HCT116 (cell line): Measurements from ENCODE around the gene SIRT3. TPM values are rescaled to one million over a fixed set of nuclear protein-coding genes. Genes with fewer than 3 reads are reported as not detected.

Experiments
- ATAC-seq: fragments of 200-7000 bp; cut with Tn5 transposase; 2 replicates; pipeline ENCODE4 v1.9.1; 2020; ENCODE audit warnings: mild to moderate bottlenecking, moderate library complexity
- BruUV-seq: library from RNA; stranded (reverse); fragments of 400-500 nt; replicated peaks from 2 replicates; lab custom pipeline; 2021; lab: Mats Ljungman, UMichigan
- CTCF ChIA-PET: fragments of 300-600 bp; sonication (Branson Sonifier 250); formaldehyde crosslinking; loops from one replicate; lab custom pipeline; 2021; ENCODE audit warnings: antibody characterized with exemption; lab: Charles Lee
- POLR2A ChIA-PET: fragments of 300-600, 350-600 bp; sonication (Branson Sonifier 250); formaldehyde crosslinking; loops from one replicate; lab custom pipeline; 2021; ENCODE audit warnings: antibody characterized with exemption; lab: Charles Lee
- RAD21 ChIA-PET, 2 experiments: fragments of 300-600 bp; sonication (Branson Sonifier 250); formaldehyde crosslinking; loops; one replicate each; lab custom pipeline; 2023; ENCODE audit warnings: low total read pairs in 2 of 2; ENCODE audit not compliant: uncharacterized antibody in 2 of 2, unreplicated experiment in 2 of 2, low non-redundant PET in 1 of 2; lab: Charles Lee
- DNase-seq: peaks from one replicate; pipeline ENCODE4 v3.0.0-alpha.2; 2010; ENCODE audit warnings: low read depth, low spot score
- H2AFZ ChIP-seq: fragments of 200-600 bp; shearing (Covaris generic), sonication (generic); 2 replicates; pipeline ENCODE4 v1.6.1; 2017; ENCODE audit warnings: low read depth, mixed run types, mixed read lengths, antibody characterized with exemption, low read length; ENCODE audit not compliant: poor library complexity, severe bottlenecking
- H3K27ac ChIP-seq: 2 replicates; pipeline ENCODE4 v1.5.1; 2012; ENCODE audit warnings: low read depth, low read length
- H3K27me3 ChIP-seq: fragments of 200-600 bp; sonication (generic); 2 replicates; pipeline ENCODE4 v1.6.1; 2016; ENCODE audit warnings: mixed run types, low read length, mixed read lengths; ENCODE audit not compliant: insufficient read depth
- H3K36me3 ChIP-seq, 2 experiments: fragments of 200-500 bp in 1 of 2; fragments of 200-600 bp in 1 of 2; sonication (Bioruptor generic) in 1 of 2; sonication (generic) in 1 of 2; 2 replicates each; pipeline versions ENCODE4 v1.5.1 to v1.6.1; 2014 to 2016; ENCODE audit warnings: low read length in 2 of 2, inconsistent platforms in 1 of 2, mixed read lengths in 1 of 2, mixed run types in 1 of 2; ENCODE audit not compliant: insufficient read depth in 2 of 2, control insufficient read depth in 1 of 2
- H3K4me1 ChIP-seq, 2 experiments: fragments of 200-600 bp in 1 of 2; sonication (generic) in 1 of 2; 2 replicates each; pipeline versions ENCODE4 v1.5.1 to v1.6.1; 2012 to 2017; ENCODE audit warnings: low read length in 2 of 2, inconsistent platforms in 1 of 2, mild to moderate bottlenecking in 1 of 2, mixed read lengths in 1 of 2, mixed run types in 1 of 2, moderate library complexity in 1 of 2; ENCODE audit not compliant: insufficient read depth in 2 of 2, control insufficient read depth in 1 of 2
- H3K4me2 ChIP-seq: fragments of 200-600 bp; sonication (generic); 2 replicates; pipeline ENCODE4 v1.6.1; 2017; ENCODE audit warnings: mixed run types, low read length, mixed read lengths
- H3K4me3 ChIP-seq, 2 experiments: fragments of 200-600 bp in 1 of 2; sonication (generic) in 1 of 2; replicated peaks in 1 of 2; 2 replicates each; pipeline ENCODE4 v1.5.1; 2011 to 2016; ENCODE audit warnings: low read length in 2 of 2, control low read depth in 1 of 2, low read depth in 1 of 2, mild to moderate bottlenecking in 1 of 2, mixed read lengths in 1 of 2, mixed run types in 1 of 2
- H3K79me2 ChIP-seq: fragments of 200-600 bp; sonication (generic); 2 replicates; pipeline ENCODE4 v1.6.1; 2017; ENCODE audit warnings: mild to moderate bottlenecking, mixed run types, low read length, moderate library complexity, mixed read lengths; ENCODE audit not compliant: insufficient read depth
- H3K9ac ChIP-seq: fragments of 200-600 bp; sonication (generic); 2 replicates; pipeline ENCODE4 v1.6.1; 2016; ENCODE audit warnings: low read length, mixed read lengths
- H3K9me2 ChIP-seq: fragments of 200-600 bp; sonication (generic), shearing (Covaris generic); 2 replicates; pipeline ENCODE4 v1.6.1; 2017; ENCODE audit warnings: mixed run types, mild to moderate bottlenecking, moderate library complexity; ENCODE audit not compliant: insufficient read depth
- H3K9me3 ChIP-seq, 2 experiments: fragments of 200-500 bp in 1 of 2; fragments of 200-600 bp in 1 of 2; sonication (Bioruptor generic) in 1 of 2; sonication (generic) in 1 of 2; 2 replicates each; pipeline ENCODE4 v1.6.1; 2014 to 2017; ENCODE audit warnings: low read length in 2 of 2, mixed read lengths in 2 of 2, inconsistent platforms in 1 of 2, low read depth in 1 of 2, mild to moderate bottlenecking in 1 of 2, mixed run types in 1 of 2, moderate library complexity in 1 of 2; ENCODE audit not compliant: control insufficient read depth in 1 of 2, insufficient read depth in 1 of 2
- H4K20me1 ChIP-seq: fragments of 200-600 bp; sonication (generic), shearing (Covaris generic); 2 replicates; pipeline ENCODE4 v1.6.1; 2017; ENCODE audit warnings: mixed run types, mild to moderate bottlenecking, moderate library complexity; ENCODE audit not compliant: insufficient read depth
- CEBPB ChIP-seq: IDR thresholded peaks from 2 replicates; pipeline ENCODE4 v1.6.1; 2012; ENCODE audit warnings: low read depth
- POLR2A ChIP-seq: IDR thresholded peaks from 2 replicates; pipeline ENCODE4 v1.7.0; 2011; ENCODE audit warnings: borderline replicate concordance; ENCODE audit not compliant: insufficient read depth, insufficient read length; ENCODE audit errors: extremely low read depth
- SIN3A ChIP-seq: IDR thresholded peaks from 2 replicates; pipeline ENCODE4 v1.6.1; 2012; ENCODE audit warnings: low read depth
- TCF7L2 ChIP-seq: IDR thresholded peaks from 2 replicates; pipeline ENCODE4 v1.7.0; 2011; ENCODE audit warnings: borderline replicate concordance, inconsistent platforms; ENCODE audit not compliant: insufficient read depth, insufficient read length; ENCODE audit errors: extremely low read depth
- YY1 ChIP-seq: IDR thresholded peaks from 2 replicates; pipeline ENCODE4 v1.6.1; 2011; ENCODE audit warnings: low read length, low read depth, moderate library complexity, mild to moderate bottlenecking; ENCODE audit not compliant: insufficient replicate concordance; ENCODE audit errors: extremely low read depth
- ZFX ChIP-seq: fragments of 450-650 bp; IDR thresholded peaks from 2 replicates; pipeline ENCODE4 v1.6.1; 2017
- intact Hi-C: fragments of 100-400 bp; cut with micrococcal nuclease; formaldehyde crosslinking; loops from 2 replicates; pipeline ENCODE4 v1.10.0; 2022
- total RNA-seq: library from RNA; stranded (reverse); gene quantifications from one replicate; pipeline ENCODE4 v1.2.1, GENCODE V29; 2021; ENCODE audit not compliant: unreplicated experiment

SIRT3 gene
- total RNA-seq, 1 experiment from 2014 or later = 17.9 TPM

- Histone ChIP-seq H3K36me3 (no peaks in the 10 kb centered on the region), H3K9me3 (no peaks in the 10 kb centered on the region), H3K9ac (no peak overlapping the region), H4K20me1 (no peaks in the 10 kb centered on the region), H3K27me3 (no peaks in the 10 kb centered on the region), H3K4me3 (no peak overlapping the region), H3K4me1 (peaks cover 0 to 4% of the 10 kb centered on the region in 2 experiments; a peak in 1 of 4 replicates), H3K9me2 (no peaks in the 10 kb centered on the region), H3K27ac (no peak overlapping the region), H3K79me2 (peaks cover 2% of the 10 kb centered on the region; the same call in 1 of the 2 replicates), H2AFZ (no peak overlapping the region), H3K4me2 (no peak overlapping the region)
- no TSS peak for BruUV-seq
- ChIA-PET CTCF (no interaction called here), POLR2A (interaction anchor here (1.0 kb wide), 1 partner anchor 18 kb away, joined by 3 read pairs; no protein-coding TSS in a partner anchor), RAD21 (no interaction called here)
- intact Hi-C loops = no loop called here
- no peak for DNase-seq
- TF ChIP-seq TCF7L2 = no peak
- no peak for TF ChIP-seq CEBPB
- TF ChIP-seq ZFX = no peak
- TF ChIP-seq POLR2A = no peak
- no peak for ATAC-seq
Observed at GRCh38 chr11:230431-230830, 5.7 kb downstream of the SIRT3 start.

DNA sequence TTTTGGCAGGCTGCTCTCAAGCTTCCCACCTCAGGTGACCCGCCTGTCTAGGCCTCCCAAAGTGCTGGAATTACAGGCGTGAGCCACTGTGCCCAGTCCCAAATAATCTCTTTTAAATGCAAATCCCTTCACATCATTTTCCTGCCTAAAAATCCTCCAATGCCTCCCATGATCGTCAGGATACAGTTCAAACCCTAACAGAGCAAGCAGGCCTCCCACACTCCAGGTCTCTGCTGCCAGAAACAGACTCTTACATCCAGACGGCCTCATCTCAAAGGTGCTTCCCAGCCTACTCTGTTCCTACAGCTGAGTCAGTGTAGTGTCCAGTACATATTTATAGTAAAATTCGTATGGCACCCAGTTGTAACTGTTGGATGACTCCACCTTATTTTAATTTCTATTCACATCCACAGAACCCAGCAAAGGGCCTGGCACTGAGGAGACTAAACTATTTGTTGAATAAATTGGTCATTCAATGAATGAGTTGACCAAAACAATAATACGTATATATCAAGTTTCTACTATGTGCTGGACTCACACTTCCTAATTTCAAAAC is 8.2 kb downstream of the SIRT3 start:
- TF ChIP-seq SIN3A (no peak), YY1 (no peak)
- no peak for ATAC-seq
- Histone ChIP-seq H3K4me2 (no peak overlapping the region), H2AFZ (no peak overlapping the region), H3K36me3 (no peaks in the 10 kb centered on the region), H3K9ac (no peak overlapping the region), H3K79me2 (no peaks in the 10 kb centered on the region), H3K27me3 (no peaks in the 10 kb centered on the region), H3K9me2 (no peaks in the 10 kb centered on the region), H3K9me3 (no peaks in the 10 kb centered on the region), H3K4me1 (no peaks in the 10 kb centered on the region), H3K27ac (no peak overlapping the region), H3K4me3 (no peak overlapping the region), H4K20me1 (no peaks in the 10 kb centered on the region)
- POLR2A ChIA-PET = no interaction called here
- CTCF ChIA-PET = no interaction called here
- RAD21 ChIA-PET = no interaction called here
- DNase-seq = no peak
- intact Hi-C loops = no loop called here
- BruUV-seq = no TSS peak
